Left colon (tissue), 2 donors: Measurements from ENCODE around the gene FN1. TPM values are rescaled to one million over a fixed set of nuclear protein-coding genes. Genes with fewer than 3 reads are reported as not detected.

Experiments
- ATAC-seq: fragments of 200-7000 bp; cut with Tn5 transposase; one replicate; pipeline ENCODE4 v1.9.1; 2020; ENCODE audit warnings: mild to moderate bottlenecking, moderate library complexity
- DNase-seq, 2 donors: peaks; one replicate each; pipeline ENCODE4 v3.0.0-alpha.2; 2020
- intact Hi-C, 2 donors: fragments of 100-400 bp; cut with DNase I in 1 of 2; cut with micrococcal nuclease in 1 of 2; formaldehyde crosslinking; loops; one replicate each; pipeline versions ENCODE4 v1.11.2 to v1.14.0; 2022; cut with DNase I, micrococcal nuclease
- total RNA-seq, 2 donors: library from RNA; stranded (reverse); fragmentation: NEBNext Ultra II Directional; extraction: Animal tissue kit (Norgen Biotek cat#: 25700); gene quantifications; one replicate each; pipeline ENCODE4 v1.2.1, GENCODE V29; 2021
- donor health status: DM: no; HTN: no; CAD: no.
- donor health status: DM: yes; HTN: yes; CAD: no.

The FN1 gene
- total RNA-seq, 2 donors from 2014 or later: 43.4 to 216 TPM

DNA sequence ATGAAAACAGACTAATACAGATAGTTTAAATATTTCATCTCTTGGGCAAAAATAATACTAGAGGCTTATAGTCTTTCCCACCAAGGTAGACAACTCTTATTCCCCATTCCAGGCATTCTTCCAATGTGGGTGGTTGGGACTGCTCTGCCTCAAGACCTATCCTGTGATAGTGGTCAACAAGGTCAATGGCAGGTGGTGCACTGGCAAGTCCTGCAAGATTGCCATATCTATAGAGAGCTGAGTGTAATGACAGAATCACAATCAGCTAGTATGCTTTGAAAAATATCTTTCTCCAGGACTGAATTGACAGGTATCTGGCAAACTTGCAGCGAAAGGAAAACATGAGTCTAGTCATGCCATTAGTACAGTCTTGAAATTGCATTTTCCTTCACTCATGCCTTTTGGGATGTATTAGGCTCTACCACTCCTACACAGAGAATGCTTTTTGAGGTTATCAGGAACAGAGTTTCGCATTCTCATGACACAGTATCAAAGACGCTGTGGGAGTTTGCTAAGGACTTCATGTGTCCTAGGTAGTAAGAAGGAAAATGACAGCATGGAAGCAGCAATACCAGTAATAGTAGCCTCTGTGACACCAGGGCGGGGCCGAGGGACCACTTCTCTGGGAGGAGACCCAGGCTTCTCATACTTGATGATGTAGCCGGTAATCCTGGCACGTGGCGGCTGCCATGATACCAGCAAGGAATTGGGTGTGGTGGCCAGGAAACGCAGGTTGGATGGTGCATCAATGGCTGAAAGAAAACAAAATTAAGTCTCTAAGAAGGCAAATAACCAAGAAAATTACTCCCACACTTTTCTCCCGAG lies 61.0 kb downstream of the FN1 start:
- no peak for DNase-seq
- no peak for ATAC-seq
- intact Hi-C loops: no loop called here

DNA sequence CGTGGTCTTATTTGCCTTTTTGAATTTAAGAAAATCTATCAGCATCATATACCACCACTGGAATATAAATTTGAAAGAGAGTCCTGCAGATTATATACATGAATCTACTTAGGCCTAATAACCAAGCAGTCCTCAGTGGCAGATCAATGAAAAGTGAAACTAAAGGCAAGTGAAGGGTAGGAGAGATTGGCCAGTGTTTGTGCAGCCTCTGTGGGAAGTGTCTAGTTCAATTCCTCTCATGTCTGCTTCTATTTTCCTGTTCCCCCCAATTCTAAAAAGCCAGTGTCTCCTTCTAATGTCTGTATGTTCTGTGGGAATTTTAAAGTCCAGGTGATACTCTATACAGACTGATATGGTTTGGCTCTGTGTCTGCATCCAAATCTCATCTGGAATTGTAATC lies 61.9 kb downstream of the FN1 start:
- intact Hi-C loops: no loop called here
- ATAC-seq: no peak
- DNase-seq: no peak

DNA sequence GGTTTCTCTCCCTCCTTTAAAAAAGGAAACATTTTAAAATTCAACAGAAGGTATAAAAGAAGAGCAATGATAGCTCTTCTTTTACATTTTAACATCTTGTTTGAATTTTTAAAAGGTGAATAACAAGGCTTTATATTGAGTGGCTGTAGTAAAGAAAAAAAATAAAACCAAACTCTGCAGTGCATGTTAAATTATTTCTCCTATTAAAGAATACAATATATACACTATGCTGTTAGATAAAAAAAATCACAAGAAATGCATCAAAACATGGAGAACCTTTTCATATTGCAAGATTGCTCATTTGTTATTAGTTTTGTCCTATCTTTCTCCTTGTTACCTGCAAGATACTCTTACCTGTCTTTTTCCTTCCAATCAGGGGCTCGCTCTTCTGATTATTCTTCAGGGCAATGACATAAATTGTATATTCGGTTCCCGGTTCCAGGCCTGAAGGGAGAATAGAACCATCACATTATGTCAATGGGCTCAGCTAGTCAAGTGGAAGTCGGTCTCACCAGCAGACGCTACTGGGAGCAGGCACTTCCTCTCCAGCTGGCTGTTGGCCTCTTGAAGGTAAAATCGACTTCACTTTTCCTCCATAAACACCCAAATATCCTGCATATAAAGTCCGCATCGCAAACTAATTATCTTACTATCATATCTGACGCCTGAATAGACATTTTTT lies 62.8 kb downstream of the FN1 start:
- intact Hi-C loops: no loop called here
- ATAC-seq (no peak), DNase-seq (no peak)

DNA sequence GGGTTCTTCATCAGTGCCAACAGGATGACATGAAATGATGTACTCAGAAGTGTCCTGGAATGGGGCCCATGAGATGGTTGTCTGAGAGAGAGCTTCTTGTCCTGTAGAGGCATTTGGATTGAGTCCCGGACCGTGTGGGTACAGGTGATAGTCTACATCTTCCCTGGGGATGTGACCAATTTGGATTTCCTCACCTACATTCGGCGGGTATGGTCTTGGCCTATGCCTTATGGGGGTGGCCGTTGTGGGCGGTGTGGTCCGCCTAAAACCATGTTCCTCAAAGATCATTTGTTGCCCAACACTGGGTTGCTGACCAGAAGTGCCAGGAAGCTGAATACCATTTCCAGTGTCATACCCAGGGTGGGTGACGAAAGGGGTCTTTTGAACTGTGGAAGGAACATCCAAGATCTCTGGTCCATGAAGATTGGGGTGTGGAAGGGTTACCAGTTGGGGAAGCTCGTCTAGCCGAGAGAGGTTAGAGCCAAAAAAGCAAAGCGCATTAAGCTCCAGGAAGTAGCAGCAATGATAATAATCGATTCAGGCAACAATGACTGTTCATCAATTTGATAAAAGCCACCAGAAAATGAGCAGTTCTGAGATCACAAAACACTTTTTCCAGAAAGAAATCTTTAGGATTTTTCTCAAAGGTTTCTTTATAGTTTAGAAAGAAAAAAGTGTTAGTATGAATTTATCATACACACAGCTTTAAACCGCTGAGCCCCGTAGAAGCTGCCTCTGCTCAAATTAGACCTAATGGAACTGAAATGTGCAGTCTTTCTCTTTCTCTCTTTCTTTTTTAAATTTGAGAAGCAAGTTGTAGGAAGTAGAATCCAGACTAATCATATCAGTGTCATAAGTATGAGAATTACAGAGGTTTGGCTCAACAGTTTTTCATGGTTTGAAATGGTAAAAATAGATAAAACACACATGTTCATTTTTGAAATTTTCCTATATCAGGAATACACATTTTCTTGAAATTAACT lies 63.7 kb downstream of the FN1 start:
- intact Hi-C loops: no loop called here
- no peak for ATAC-seq
- DNase-seq: no peak

DNA sequence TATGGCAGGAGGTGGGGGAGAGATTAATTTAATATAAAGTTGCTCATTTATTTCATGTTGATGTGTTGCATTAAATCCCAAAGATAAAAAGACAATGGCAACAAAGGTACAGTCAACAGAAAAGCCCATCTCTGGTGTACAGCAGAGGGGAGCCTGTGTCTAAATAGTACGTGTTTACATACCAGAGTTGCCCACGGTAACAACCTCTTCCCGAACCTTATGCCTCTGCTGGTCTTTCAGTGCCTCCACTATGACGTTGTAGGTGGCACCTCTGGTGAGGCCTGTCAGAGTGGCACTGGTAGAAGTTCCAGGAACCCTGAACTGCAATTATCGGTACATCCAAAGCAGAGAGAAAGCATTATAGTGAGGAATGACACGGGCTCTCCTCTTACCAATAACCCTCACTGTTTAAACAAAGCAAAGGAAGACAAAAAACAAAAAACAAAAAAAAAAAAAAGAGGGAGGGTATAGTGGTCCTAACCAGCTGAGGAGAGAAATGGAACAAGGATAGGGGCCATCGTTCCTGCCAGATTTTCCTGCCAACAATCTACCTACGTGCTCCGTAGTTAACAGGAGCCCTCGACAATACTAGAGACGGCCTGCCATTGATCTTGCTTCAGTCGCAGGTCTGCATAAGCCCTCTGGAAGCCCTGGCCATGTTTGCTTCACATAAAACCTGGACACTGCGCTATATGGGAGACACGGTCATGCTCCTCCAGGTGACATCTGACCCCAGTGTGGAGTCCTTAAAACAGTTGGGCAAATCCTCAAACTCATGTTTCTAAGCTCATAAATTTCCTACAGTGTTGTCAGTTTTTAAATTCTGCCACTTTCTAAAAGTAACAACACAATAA lies 65.5 kb downstream of the FN1 start:
- ATAC-seq (no peak), DNase-seq (no peak)
- intact Hi-C loops: no loop called here

DNA sequence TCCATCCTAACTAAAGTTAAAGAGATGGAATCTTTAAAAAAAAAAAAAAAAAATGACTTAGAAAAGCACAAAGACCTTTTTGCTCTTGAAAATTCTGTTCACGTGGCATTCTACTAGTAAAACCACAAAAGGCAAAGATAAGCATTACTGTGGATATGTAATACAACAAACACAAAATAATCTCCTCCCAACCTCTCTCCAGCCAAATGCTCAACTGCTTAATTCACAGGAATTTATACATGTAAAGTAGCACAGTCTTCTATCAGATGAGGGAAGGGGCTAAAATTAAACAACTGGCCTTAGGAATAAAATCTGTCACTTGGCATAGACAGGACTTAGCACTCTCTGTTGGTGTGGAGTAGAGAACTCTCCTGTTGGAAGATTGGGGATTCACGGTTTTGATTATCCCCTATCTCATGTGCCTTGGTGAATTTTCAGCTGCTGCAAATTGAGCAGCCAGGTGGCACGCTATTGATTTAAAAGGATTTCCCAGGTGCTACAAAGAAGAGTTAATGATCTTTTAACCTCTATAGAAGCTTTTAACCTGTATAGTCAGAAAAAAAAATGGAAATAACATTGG lies 66.6 kb downstream of the FN1 start:
- ATAC-seq (no peak), DNase-seq (no peak)
- intact Hi-C loops: no loop called here

DNA sequence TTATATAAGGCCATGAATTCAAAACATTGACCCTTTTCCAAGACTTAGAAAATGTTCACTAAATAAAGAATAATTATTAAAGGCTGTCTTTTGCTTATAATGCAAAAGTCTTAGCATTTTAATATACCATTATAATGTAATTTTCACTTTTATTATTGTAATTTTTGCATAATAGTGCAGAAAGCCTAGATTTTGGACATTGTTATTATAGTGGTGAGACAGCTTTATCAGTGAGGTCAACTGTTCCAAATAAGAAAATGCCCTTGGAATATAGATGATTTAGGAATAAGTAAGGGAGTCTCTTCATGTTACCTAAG lies 67.4 kb downstream of the FN1 start:
- ATAC-seq: no peak
- no peak for DNase-seq
- intact Hi-C loops: no loop called here

DNA sequence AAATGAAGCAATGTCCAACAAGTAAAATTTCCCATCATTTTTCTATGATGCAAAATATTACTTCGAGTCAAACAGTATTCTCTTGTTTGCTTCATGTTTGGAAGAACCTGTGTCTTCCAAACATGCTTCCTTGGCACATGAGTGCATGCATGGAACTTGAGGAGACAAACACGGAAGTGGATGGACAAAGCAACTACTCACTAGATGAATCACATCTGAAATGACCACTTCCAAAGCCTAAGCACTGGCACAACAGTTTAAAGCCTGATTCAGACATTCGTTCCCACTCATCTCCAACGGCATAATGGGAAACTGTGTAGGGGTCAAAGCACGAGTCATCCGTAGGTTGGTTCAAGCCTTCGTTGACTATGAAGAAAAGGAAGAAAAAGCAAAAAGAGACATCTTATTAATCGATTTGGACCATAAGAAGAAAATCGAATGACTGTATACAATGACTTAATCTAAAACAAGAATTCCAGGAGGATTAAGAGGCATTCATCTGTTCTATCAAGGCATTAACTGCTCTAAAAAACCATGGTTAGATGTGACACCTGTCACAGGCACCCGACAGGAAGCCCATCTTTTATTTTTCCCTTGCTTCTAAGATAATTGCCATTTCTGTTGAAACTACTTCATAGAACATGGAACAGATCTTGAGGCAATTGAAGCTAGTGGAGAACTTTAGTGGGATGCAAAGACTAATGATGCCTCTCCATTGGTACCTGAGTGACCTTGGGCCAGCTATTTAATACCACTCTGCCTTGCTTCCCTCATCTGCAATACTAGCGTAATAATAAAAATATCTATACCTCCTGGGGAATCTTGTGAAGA lies 68.0 kb downstream of the FN1 start:
- no peak for DNase-seq
- intact Hi-C loops: no loop called here

DNA sequence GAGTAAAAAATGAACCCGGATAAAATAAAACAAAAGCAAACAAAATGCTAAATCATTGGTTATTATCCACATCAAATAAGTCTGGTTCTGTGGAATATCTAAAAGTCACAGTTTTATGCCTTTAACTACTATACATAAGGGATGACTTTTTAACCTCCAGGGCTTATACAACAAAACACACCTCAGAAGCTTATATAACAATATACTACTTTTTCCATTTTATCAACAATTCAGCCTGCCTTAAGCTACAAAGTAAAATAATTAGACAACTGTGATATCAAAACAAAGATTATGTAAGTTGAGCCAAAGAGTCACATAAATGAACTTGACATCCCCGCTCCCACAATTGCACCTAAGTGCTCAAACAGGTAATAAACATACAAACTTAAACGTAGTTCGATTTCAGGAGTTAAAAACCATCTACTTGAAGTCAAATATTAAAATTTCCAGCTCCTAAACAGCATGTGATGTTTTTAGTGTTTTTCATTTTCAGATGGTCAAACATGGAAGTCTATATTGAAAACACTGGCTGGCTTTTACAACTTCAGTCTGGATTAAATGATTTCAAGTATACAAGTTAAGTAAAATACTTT lies 69.3 kb downstream of the FN1 start:
- DNase-seq: no peak
- intact Hi-C loops: no loop called here
- no peak for ATAC-seq

More for the DNA sequence above, 68.0 kb downstream of the FN1 start:
- ATAC-seq: no peak

DNA sequence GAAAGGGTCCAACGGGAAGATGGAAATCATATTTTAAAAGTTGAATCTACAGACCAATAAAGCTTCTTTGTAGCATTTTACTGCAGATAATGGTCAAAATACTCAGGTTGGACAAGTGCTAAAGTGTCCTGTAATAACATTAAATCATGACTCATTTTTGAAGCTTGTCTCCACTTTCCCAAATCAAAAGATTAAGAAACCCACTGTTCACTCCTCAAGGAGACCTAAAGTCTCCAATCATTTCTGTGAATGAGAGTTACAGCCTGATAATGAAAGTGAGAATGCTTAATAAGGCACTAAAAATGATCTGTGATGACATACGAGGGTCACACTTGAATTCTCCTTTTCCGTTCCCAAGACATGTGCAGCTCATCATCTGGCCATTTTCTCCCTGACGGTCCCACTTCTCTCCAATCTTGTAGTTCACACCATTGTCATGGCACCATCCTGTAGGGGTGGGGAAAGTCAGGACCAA lies 70.6 kb downstream of the FN1 start:
- intact Hi-C loops: no loop called here
- no peak for DNase-seq
- no peak for ATAC-seq

DNA sequence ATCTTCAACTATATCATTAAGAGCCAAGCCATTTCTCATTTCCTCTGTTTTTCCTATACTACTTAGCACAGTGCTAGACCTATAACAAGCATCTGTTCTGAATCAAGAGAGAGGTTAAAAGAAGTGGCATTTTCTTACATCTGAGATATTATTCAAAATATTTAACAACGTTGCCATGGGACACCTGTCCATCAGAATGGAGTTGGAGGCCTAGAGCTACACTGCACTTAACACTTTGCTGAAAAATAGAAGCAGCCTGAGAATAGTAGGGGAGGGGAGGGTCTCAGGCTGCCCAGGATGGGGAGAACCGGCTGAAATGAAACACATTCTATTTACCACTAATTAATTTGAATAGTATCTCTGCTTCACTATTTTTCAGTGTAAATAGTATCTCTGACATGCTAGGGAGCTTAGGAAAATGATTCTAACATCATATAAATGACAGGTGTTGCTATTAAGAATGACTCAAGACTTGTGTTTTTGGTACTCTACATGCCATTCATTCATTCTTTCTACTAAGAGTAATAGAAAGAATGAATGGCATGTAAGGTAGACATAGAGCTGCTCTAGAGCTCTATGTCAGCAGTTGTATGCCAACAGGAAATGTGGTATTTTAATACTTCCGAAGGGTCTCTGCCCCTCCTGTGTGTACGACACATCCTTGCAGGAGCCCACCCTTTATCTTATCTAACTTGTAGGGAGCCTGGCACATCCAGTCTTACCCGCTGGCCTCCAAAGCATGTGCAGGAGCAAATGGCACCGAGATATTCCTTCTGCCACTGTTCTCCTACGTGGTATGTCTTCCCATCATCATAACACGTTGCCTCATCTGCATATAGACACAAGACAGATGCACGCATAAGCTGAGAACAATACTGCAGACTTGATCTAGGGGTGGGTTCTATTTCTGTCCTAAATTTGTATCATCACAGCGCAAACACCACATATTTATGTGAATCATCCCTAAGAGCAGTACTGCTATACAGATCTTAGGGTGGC lies 71.4 kb downstream of the FN1 start:
- ATAC-seq (no peak), DNase-seq (no peak)
- intact Hi-C loops: no loop called here

DNA sequence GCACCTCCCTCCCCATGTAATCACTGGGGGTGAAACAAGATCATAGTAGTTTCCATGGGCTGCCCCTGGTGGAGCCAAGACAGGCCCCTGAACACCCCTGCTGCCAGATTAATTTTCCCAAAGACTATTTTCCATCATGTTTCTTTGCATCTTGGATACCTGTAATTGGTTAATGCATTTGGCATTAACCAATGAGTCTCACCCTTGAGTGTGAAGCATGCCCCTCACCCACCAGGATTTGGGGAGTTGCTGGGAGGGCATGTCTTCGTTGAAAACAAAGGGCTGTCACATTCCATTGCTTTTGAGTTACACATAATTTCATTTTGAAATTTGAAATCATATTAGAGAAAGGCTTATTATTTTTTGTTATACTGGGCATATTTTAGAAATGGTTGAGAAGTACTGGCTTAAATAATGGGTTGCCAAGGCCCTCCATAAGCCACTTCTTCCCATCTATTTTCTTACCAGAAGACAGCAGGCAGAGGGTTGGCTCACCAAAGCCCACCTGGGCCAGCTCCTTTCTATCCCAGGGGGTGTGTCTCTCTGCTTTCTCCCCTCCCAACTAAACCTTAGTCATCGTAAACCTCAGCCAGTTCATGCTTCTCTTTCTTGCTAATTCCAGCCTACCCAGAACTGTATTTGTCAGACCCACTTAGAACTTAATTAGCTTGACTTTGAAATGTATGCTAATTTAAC lies 72.3 kb downstream of the FN1 start:
- no peak for ATAC-seq
- intact Hi-C loops: no loop called here
- DNase-seq: no peak

DNA sequence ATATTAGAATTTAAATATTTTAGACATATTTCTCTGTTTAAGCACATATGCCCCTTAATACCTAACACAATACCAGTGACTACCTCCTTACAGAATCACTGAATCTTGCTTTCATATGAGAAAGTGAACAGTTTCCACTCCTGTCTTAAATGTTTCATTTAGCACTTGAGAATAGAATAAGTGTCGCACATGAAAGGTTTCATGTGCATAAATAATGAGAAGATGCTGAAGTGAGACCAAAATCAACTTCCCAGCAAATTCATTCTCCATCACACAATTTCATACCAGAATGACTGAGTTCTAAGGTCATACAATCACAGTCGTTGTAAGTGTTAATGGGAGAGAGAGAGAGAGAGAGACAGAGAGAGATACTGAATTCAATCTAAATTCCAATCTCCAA lies 72.8 kb downstream of the FN1 start:
- no peak for DNase-seq
- ATAC-seq: no peak
- intact Hi-C loops: no loop called here

DNA sequence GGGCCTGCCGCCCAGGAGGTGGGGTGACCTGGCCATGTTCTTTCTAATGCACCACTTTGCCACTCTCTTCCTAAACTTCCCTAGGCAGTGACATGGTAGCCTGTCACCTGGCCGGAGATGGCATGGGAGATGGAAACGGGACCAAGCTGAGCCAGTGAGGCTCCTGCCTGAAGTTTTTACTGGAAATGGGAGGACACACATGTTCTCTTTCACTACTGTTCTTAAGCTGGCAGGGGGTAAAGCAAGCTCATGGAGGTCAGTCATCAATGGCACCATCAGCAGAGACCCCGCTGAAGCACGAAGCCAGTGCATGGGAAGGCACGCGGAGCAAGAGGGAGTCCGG lies 73.3 kb downstream of the FN1 start:
- DNase-seq: no peak
- no peak for ATAC-seq
- intact Hi-C loops: no loop called here

DNA sequence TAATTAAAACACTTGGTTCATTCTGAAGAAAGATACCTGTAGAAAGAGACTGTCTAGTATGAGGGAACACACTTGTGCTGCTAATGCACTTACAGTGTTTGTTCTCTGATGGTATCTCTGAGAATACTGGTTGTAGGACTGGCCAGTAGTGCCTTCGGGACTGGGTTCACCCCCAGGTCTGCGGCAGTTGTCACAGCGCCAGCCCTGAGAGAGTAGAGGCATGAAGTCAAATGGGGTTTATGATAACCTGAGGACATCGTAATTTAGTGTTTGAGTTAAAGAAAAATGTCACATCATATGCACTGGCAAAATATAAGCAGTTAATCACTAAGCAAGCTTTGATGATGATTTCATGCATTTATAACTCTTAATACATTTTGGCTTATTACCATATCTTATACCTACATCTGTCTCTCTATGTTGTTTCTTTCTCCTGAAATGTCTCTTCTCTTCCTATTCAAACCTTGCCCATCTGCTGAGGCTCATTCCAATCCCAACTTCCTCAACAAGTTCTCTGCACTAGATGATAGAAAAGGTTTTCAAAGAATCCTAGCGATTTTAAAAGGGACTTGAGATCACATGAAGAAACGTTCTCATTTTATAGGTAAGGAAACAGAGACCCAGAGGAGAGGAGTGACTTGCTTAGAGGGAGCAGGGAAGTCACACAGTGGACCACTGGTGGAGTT lies 73.8 kb downstream of the FN1 start:
- no peak for ATAC-seq
- intact Hi-C loops: no loop called here
- no peak for DNase-seq
